AG04450 (cell line): Measurements from ENCODE around the gene PPFIA1. TPM values are rescaled to one million over a fixed set of nuclear protein-coding genes. Genes with fewer than 3 reads are reported as not detected.

ENCODE experiments used
- CTCF ChIA-PET: fragments of 300-600, 350-600 bp; formaldehyde crosslinking; extraction: SDS; loops from one replicate; lab custom pipeline; 2022; ENCODE audit warnings: antibody characterized with exemption, inconsistent platforms; lab: Charles Lee
- POLR2A ChIA-PET: fragments of 350-600 bp; formaldehyde crosslinking; extraction: SDS; loops from one replicate; lab custom pipeline; 2021; ENCODE audit warnings: antibody characterized with exemption, inconsistent platforms; lab: Yijun Ruan, JAX
- DNase-seq: peaks from one replicate; pipeline ENCODE4 v3.0.0-alpha.2; 2011; ENCODE audit warnings: low read depth, low spot score
- H3K27ac ChIP-seq: one replicate; pipeline ENCODE4 v1.5.1; 2012; ENCODE audit warnings: low read depth, low read length, control low read depth
- H3K27me3 ChIP-seq: one replicate; pipeline ENCODE4 v1.6.0; 2012; ENCODE audit warnings: low read length; ENCODE audit not compliant: control insufficient read depth, insufficient read depth
- H3K4me3 ChIP-seq: 2 replicates; pipeline ENCODE4 v1.5.1; 2011; ENCODE audit warnings: mild to moderate bottlenecking, low read depth, low read length, control low read depth
- H3K9me3 ChIP-seq: 2 replicates; pipeline ENCODE4 v1.5.1; 2012; ENCODE audit warnings: low read length; ENCODE audit not compliant: control insufficient read depth, insufficient read depth
- polyA plus RNA-seq: library from polyadenylated mRNA; depleted of rRNA; stranded (reverse); fragments of >200 nt; gene quantifications from 2 replicates; pipeline ENCODE4 v1.2.3, GENCODE V29; 2011
- TF ChIP-seq, protein P1 (sequence below): IDR thresholded peaks from 2 replicates; pipeline ENCODE4 v1.5.1; 2011; ENCODE audit warnings: low read depth, low read length, control low read depth, inconsistent platforms

PPFIA1 gene
- polyA plus RNA-seq, 1 experiment: 39.9 TPM

DNA sequence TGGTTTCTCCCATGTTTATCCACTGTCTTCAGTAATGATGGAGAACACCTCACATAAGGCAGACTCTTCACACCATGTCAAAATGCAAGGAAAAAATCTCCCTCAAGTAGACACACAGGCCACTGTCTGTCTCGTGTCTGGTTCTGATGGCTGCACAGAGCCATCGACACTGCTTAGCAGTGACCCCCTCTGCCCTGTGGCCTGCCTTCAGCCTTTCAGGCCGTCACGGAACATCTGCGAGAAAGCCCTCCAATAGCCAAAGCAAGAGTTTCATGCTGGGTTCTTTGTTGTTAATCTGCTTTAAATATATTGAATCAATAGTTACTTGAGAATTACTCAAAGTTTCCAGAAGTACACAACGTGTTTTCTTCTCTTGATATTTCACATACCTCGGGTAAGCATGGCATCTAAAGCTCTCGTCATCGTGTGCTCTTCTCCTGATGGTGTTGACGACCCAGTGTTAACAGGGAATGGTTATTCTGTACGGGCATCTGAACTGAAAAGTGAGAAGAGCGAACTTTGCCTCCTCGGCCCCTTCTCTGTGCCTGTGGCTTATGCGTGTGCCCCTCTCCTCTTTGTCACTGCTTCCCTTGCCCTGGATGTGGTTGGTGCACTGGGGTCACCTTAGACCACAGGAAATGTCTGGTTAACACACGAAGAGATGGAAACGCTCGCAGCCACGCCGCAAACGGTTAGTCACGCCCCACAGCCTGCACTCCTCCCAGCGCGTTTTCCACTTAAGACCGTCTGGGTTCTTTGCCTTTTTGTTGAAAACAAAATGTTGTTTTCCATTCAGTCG lies 94.5 kb downstream of the PPFIA1 start:
- H3K27me3 ChIP-seq: no peaks in the 10 kb centered on the region
- TF ChIP-seq, protein P1, sequence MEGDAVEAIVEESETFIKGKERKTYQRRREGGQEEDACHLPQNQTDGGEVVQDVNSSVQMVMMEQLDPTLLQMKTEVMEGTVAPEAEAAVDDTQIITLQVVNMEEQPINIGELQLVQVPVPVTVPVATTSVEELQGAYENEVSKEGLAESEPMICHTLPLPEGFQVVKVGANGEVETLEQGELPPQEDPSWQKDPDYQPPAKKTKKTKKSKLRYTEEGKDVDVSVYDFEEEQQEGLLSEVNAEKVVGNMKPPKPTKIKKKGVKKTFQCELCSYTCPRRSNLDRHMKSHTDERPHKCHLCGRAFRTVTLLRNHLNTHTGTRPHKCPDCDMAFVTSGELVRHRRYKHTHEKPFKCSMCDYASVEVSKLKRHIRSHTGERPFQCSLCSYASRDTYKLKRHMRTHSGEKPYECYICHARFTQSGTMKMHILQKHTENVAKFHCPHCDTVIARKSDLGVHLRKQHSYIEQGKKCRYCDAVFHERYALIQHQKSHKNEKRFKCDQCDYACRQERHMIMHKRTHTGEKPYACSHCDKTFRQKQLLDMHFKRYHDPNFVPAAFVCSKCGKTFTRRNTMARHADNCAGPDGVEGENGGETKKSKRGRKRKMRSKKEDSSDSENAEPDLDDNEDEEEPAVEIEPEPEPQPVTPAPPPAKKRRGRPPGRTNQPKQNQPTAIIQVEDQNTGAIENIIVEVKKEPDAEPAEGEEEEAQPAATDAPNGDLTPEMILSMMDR: no peak
- POLR2A ChIA-PET: no interaction called here
- no peaks in the 10 kb centered on the region for H3K9me3 ChIP-seq
- H3K27ac ChIP-seq: no peak overlapping the region
- CTCF ChIA-PET: no interaction called here
- DNase-seq: no peak
- H3K4me3 ChIP-seq: no peak overlapping the region

DNA sequence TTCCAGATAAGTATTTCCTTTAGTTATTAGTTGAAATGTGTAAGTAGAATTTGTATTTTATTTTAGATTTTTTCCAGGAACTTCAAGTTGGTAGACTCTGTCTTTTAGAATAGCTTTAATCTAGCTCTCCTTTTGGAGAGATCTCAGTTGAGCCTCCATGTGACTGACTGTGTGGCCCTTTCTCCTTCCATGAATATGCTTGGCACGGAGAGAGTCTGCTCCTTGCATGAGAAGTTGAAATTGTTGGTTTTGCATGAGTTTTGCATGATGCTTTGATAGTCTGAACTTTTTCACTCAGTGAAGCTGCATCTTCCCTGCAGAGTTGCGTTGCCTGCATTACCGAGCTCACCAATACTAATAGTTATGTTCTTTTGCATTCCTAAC lies 95.0 kb downstream of the PPFIA1 start:
- ChIA-PET CTCF (no interaction called here), POLR2A (no interaction called here)
- DNase-seq: no peak
- TF ChIP-seq, protein P1: no peak
- H3K9me3 ChIP-seq: no peaks in the 10 kb centered on the region
- no peak overlapping the region for H3K4me3 ChIP-seq
- H3K27me3 ChIP-seq: no peaks in the 10 kb centered on the region
- H3K27ac ChIP-seq: no peak overlapping the region

DNA sequence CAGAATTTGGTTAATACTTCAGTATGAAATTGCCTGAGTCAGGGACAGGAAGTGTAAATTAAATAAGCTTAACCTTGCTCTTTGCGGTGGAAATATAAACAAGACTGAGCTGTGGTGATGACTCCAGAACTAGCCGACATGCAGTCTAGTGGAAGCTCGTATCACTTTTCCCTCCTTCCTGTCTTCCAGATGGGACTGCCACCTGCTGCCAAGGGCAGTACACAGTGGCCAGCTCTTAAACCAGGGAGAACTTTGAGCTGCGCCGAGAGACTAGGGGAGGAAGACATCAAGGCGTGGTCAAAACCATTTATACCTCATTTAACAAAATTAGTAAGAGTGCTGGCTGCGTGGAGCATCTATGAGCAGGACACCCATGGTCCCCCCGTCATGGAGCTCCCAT lies 96.6 kb downstream of the PPFIA1 start:
- TF ChIP-seq, protein P1: peak; percentile 26; the same call in 1 of the 2 replicates
- H3K27ac ChIP-seq: no peak overlapping the region
- peak; percentile 49 for DNase-seq
- POLR2A ChIA-PET: interaction anchor here (0.6 to 1.7 kb wide), 3 partner anchors 15 to 622 kb away, joined by 3 to 7 read pairs (median 3); no protein-coding TSS in a partner anchor
- H3K27me3 ChIP-seq: no peaks in the 10 kb centered on the region
- H3K4me3 ChIP-seq: no peak overlapping the region
- CTCF ChIA-PET: interaction anchor here (0.5 kb wide), 2 partner anchors 29 to 471 kb away, joined by 3 read pairs; no protein-coding TSS in a partner anchor
- no peaks in the 10 kb centered on the region; the same call in 1 of the 2 replicates for H3K9me3 ChIP-seq

DNA sequence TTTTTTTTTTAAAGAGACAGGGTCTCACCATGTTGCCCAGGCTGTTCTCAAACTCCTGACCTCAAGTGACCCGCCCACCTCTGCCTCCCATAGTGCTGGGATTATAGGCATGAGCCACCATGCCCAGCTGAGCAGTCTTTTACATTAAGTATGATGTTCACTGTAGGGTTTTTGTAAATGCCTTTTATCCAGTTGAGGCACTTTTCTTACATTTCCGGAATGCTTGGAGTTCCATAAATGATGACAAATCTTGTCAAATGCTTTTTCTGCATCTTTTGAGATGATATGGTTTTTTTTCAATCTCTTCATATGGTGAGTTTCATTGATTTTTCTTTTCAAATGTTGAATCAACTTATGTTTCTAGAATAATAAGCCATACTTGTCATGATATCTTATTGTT lies 98.5 kb downstream of the PPFIA1 start:
- ChIA-PET CTCF (no interaction called here), POLR2A (no interaction called here)
- DNase-seq: no peak
- no peaks in the 10 kb centered on the region; the same call in 1 of the 2 replicates for H3K9me3 ChIP-seq
- no peak overlapping the region for H3K27ac ChIP-seq
- H3K27me3 ChIP-seq: no peaks in the 10 kb centered on the region
- TF ChIP-seq, protein P1: no peak
- no peak overlapping the region for H3K4me3 ChIP-seq

DNA sequence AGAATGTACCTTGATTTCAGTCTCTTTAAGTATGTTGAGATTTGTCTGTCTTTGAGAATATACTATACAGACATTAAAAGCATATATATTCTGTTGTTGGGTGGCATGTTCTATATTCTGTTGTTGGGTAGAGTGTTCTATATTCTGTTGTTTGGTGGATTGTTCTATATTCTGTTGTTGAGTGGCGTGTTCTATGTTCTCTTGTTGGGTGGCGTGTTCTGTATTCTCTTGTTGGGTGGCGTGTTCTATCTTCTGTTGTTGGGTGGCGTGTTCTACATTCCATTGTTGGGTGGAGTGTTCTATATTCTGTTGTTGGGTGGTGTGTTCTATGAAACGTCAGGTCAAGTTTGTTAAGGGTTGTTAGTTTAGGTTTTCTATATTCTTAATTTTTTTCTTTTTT lies 100.8 kb downstream of the PPFIA1 start:
- ChIA-PET POLR2A (no interaction called here), CTCF (no interaction called here)
- no peaks in the 10 kb centered on the region for H3K27me3 ChIP-seq
- no peaks in the 10 kb centered on the region; the same call in 1 of the 2 replicates for H3K9me3 ChIP-seq
- no peak for DNase-seq
- H3K4me3 ChIP-seq: no peak overlapping the region
- TF ChIP-seq, protein P1: no peak
- H3K27ac ChIP-seq: no peak overlapping the region
